Mucosa of stomach (tissue), 1 donor: ENCODE data around the gene UNC50.
A peak's percentile ranks its signal among the peaks of the same experiment; 100 is the strongest.
"Not testable (repeated sequence)": the region's sequence is repeated elsewhere in the genome, so short reads cannot be mapped to it uniquely, and the experiment has no call there.

ENCODE experiments used
- H3K27me3 ChIP-seq: one replicate; pipeline ENCODE4 v1.7.0; 2013; ENCODE audit warnings: mild to moderate bottlenecking, low read length; ENCODE audit not compliant: control insufficient read depth, insufficient read depth
- H3K36me3 ChIP-seq: one replicate; pipeline ENCODE4 v1.7.0; 2013; ENCODE audit warnings: low read length; ENCODE audit not compliant: control insufficient read depth, insufficient read depth
- H3K4me1 ChIP-seq: one replicate; pipeline ENCODE4 v1.7.0; 2013; ENCODE audit warnings: mild to moderate bottlenecking, low read length; ENCODE audit not compliant: control insufficient read depth, insufficient read depth
- H3K4me3 ChIP-seq: one replicate; pipeline ENCODE4 v1.7.0; 2013; ENCODE audit warnings: low read length
- H3K9ac ChIP-seq: one replicate; pipeline ENCODE4 v1.7.0; 2013; ENCODE audit warnings: mild to moderate bottlenecking, low read length, moderate library complexity
- H3K9me3 ChIP-seq: one replicate; pipeline ENCODE4 v1.7.0; 2013; ENCODE audit warnings: mild to moderate bottlenecking, low read length, moderate library complexity; ENCODE audit not compliant: control insufficient read depth
- donor health status: Pancreatic carcinoma.

UNC50 gene

DNA sequence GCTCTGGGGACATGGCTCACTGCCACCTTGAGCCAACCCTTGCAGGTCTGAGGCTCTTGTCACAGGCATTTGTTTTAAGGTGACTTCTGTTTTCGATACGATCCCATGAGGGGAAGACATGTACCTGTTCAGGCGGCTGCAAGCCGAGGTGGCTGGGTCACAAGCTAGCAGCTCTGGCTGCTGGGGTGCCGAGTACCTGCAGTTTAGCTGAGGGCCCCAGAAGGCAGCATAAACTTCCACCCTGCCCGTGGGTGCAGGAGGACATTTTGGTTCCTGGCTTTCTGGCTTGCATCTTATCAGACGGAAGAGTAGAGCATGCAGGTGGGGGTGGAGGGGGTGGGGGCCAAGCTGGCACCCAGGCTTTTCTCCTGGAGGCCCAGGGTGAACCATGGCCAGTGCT, 28.5 kb upstream of the UNC50 start:
- H3K9me3 ChIP-seq = no peaks in the 10 kb centered on the region
- H3K9ac ChIP-seq = no peak overlapping the region
- H3K4me1 ChIP-seq = peaks cover 16% of the 10 kb centered on the region
- no peak overlapping the region for H3K4me3 ChIP-seq
- no peaks in the 10 kb centered on the region for H3K36me3 ChIP-seq
- no peaks in the 10 kb centered on the region for H3K27me3 ChIP-seq

DNA sequence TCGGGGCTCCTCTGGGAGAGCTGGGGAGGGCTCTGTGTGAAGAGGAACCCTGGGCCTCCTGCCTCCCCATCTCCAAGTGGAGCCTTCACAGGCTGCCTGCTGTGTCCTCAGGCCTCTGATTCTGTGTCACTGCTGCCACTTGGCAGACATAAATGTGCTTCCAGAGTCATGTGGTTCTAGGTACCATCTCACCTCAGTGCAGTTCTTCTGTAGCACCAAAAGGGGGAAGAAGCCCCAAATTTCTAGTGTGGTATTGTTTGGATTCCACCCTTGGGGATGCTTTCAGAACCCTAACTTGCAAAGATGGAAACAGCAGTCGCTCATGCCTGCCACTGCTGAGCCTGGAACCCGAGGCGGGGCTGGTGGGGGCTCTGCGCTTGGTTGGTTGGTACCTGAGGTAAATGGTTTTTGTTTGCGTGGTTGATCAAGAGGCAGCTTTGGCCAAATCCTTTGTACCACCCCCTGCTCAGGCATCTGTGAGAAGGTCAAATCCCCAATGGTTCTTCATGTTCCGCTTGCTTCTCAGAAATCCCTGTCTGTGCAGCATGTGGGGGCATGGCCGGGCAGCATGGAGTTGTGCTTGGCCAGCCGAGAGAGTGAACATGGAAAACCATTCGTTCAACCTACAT, 27.6 kb upstream of the UNC50 start:
- Histone ChIP-seq H3K9ac (no peak overlapping the region), H3K36me3 (no peaks in the 10 kb centered on the region), H3K4me1 (peaks cover 21% of the 10 kb centered on the region), H3K9me3 (no peaks in the 10 kb centered on the region), H3K4me3 (no peak overlapping the region), H3K27me3 (no peaks in the 10 kb centered on the region)

DNA sequence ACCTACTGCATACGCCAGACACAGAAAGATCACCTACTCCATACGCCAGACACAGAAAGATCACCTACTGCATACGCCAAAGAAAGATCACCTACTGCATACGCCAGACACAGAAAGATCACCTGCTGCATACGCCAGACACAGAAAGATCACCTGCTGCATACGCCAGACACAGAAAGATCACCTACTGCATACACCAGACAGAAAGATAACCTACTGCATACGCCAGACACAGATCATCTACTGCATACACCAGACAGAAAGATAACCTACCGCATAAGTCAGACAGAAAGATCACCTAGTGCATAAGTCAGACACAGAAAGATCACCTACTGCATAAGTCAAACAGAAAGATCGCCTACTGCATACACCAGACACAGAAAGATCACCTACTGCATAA, 25.9 kb upstream of the UNC50 start:
- Histone ChIP-seq H3K36me3 (no peaks in the 10 kb centered on the region), H3K4me3 (no peak overlapping the region), H3K27me3 (no peaks in the 10 kb centered on the region), H3K9ac (no peak overlapping the region), H3K9me3 (no peaks in the 10 kb centered on the region), H3K4me1 (peaks cover 21% of the 10 kb centered on the region)

DNA sequence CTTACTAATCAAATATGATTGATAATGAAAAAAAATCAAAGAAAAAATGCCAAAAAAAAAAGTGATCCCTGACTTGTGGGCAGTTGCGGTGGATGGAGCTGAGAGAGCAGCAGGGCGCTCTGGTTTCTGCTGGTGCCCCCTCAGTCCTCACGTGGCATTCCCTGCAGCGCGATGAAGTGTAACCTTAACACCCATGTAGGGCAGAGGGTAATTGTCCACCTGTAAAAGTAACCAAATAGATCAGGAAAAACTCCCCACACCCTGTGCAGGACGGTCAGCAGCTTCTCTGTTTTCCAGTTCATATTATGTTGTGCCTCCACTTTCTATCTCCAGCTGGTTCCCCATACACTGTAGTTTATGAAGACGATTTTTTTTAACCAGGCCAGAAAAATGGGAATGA, 25.1 kb upstream of the UNC50 start:
- no peaks in the 10 kb centered on the region for H3K9me3 ChIP-seq
- H3K27me3 ChIP-seq = no peaks in the 10 kb centered on the region
- H3K4me3 ChIP-seq = no peak overlapping the region
- H3K9ac ChIP-seq = no peak overlapping the region
- H3K36me3 ChIP-seq = no peaks in the 10 kb centered on the region
- peaks cover 21% of the 10 kb centered on the region for H3K4me1 ChIP-seq

DNA sequence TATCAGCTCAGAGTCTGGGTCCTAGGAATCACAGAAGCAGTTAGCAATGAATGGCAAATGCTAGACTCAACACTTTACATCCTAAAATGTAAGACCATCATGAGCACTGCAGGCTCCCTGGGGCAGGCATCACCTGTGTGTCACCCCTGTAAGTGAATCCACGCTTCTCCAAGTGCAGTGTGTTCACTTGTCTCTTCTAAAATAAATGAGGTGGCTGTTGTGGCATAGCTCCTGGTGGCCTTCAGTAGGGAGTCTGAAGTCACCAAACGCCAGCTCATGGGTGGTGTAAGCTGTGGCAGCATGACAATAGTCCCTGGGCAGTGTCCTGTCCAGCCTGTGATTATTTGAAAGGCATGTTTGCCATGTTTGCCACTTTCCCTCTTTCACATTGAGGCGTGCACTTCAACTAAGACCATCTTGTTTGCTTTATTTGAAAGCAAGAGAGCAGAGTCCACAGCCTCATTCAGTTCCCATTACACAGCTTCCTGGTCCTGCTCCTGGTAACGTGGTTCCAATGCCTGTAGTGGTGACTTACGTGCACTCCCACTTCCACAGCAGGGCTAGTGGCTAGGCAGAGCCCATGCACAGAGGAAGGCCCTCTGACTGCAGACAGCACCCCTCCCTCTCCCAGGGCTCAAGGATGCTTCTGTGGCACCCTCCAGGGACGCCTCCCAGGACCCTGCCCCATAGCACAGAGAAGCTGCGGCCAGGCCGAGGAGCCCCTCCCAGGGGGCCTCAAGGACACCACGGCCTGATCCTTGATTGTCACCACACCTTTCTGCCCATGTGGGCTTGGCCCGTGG, 24.4 kb upstream of the UNC50 start:
- Histone ChIP-seq H3K9ac (peak overlapping the region; percentile 36), H3K27me3 (no peaks in the 10 kb centered on the region), H3K9me3 (no peaks in the 10 kb centered on the region), H3K4me3 (peak overlapping the region; percentile 4), H3K36me3 (no peaks in the 10 kb centered on the region), H3K4me1 (peaks cover 21% of the 10 kb centered on the region)

DNA sequence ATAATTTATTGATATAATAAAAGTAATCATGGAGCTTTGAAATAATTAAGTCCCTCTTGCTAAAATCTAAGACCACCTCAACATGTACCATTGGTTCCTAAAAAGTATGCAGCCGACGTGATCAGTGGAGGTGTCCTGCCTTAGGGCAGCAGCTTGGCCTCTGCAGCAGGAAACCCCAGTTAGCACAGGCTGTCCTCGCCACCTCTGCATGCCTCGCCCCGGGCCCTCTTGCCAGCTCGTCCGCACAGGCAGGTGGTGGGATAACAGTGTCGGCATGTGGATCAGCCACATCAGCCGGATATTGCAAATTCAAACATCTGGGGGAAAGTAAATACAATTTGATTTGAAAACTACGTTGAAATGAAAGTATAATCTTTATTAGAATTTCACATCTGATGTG, 23.0 kb upstream of the UNC50 start:
- Histone ChIP-seq H3K9ac (no peak overlapping the region), H3K27me3 (no peaks in the 10 kb centered on the region), H3K4me1 (peaks cover 21% of the 10 kb centered on the region), H3K36me3 (no peaks in the 10 kb centered on the region), H3K4me3 (no peak overlapping the region), H3K9me3 (no peaks in the 10 kb centered on the region)

DNA sequence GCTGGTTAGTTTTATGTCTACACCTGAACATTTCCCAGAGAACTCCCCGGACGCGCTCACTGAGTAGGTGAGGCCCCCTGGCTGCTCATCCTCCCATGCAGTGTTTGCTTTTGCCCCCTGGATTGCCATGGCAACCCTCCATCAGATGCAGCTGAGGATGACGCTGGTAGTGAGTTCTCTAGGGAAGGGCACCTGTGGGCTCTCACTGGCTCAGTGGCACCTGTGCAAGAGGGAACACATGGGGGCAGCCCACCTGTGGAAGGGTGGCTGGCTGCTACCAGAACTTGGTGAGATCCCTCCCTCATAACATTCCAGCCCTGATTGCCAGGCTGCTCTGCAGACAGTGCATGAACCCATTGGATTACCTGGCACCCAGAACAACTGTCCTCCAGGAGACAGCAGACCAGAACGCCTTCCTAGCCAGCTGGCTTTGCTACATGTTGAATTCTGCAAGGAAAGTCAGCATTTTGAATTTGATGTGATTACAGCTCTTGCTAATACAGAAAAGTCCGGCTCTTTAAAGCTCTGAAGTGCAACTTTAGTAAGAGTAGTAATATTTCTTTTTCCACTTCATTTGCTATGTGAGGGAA, 21.7 kb upstream of the UNC50 start:
- H3K9me3 ChIP-seq = no peaks in the 10 kb centered on the region
- peaks cover 21% of the 10 kb centered on the region for H3K4me1 ChIP-seq
- no peaks in the 10 kb centered on the region for H3K36me3 ChIP-seq
- H3K27me3 ChIP-seq = no peaks in the 10 kb centered on the region
- no peak overlapping the region for H3K9ac ChIP-seq
- no peak overlapping the region for H3K4me3 ChIP-seq

DNA sequence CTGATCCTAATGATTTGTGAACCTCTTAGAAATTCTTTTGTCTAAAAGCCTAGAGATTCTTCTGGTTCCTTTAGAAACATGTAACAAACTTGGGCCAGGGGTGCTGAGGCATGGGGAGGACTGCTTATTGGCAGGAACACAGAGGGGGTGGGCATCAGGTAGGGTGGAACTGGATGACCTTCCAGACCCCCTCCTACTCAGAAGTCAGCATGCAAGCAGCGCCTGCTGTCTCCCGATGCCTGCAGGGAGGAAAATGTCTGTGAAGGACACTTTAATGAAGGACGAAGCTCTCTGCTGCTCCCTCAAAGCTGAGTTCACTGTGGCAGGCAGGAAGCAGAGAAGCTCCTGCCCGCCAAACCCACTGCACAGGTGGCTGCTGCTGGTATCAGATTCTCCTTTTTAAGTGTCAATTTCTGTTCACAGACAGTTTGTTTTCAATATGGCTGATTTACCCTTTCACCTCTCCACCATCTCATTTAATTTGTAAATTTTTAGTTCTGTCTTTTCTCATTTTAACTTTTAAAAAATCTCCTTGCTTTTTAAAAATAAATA, 19.4 kb upstream of the UNC50 start:
- Histone ChIP-seq H3K36me3 (no peaks in the 10 kb centered on the region), H3K27me3 (no peaks in the 10 kb centered on the region), H3K9me3 (no peaks in the 10 kb centered on the region), H3K4me1 (peaks cover 13% of the 10 kb centered on the region), H3K4me3 (no peak overlapping the region), H3K9ac (no peak overlapping the region)

DNA sequence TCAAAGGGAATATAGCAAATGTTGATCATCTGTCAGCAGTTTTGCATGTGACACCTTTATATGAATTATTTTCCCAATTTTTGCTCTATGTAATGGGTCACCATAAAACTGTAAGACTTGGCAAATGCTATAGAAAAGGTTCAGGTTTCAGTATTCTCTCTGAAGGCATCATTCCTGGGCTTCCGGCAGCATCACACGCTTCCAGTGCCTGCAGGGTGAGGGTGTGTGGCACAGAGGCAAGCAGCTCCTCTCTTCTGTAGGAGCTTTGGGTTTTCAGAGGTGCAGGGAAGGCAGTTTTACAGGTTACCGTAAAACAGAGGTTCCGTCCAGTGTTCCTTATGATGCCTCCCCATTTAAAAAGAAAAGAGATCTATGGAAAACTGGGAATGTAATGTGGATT, 18.9 kb upstream of the UNC50 start:
- no peaks in the 10 kb centered on the region for H3K9me3 ChIP-seq
- no peaks in the 10 kb centered on the region for H3K27me3 ChIP-seq
- H3K9ac ChIP-seq = no peak overlapping the region
- no peaks in the 10 kb centered on the region for H3K36me3 ChIP-seq
- no peak overlapping the region for H3K4me3 ChIP-seq
- H3K4me1 ChIP-seq = peaks cover 9% of the 10 kb centered on the region

DNA sequence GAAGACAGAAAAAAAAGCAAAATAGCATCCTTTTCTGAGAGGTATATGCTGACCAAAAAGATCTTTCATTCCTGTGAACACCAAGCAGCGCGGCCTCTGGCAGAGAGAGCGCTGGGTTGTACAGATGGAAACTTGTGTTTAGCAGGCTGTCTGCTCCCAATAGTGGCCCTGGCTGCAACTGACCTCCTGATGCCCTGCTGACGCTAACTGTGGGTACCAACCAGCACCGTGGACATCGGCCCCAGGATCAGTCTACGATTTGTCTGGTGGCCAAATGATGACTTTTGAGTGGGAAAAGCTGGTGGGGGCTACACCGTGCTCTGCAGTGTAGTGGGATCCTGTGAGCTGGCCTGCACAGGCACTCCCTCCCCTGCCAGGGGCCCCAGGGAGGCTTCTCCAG, 15.8 kb upstream of the UNC50 start:
- H3K36me3 ChIP-seq = no peaks in the 10 kb centered on the region
- H3K27me3 ChIP-seq = no peaks in the 10 kb centered on the region
- no peaks in the 10 kb centered on the region for H3K4me1 ChIP-seq
- H3K4me3 ChIP-seq = no peak overlapping the region
- H3K9me3 ChIP-seq = no peaks in the 10 kb centered on the region
- H3K9ac ChIP-seq = no peak overlapping the region

DNA sequence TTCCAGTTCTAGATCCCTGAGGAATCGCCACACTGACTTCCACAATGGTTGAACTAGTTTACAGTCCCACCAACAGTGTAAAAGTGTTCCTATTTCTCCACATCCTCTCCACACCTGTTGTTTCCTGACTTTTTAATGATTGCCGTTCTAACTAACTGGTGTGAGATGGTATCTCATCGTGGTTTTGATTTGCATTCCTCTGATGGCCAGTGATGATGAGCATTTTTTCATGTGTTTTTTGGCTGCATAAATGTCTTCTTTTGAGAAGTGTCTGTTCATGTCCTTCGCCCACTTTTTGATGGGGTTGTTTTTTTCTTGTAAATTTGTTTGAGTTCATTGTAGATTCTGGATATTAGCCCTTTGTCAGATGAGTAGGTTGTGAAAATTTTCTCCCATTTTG, 13.7 kb upstream of the UNC50 start:
- not testable (repeated sequence) for H3K36me3 ChIP-seq, H3K4me1 ChIP-seq, H3K27me3 ChIP-seq, H3K4me3 ChIP-seq, H3K9me3 ChIP-seq, H3K9ac ChIP-seq

DNA sequence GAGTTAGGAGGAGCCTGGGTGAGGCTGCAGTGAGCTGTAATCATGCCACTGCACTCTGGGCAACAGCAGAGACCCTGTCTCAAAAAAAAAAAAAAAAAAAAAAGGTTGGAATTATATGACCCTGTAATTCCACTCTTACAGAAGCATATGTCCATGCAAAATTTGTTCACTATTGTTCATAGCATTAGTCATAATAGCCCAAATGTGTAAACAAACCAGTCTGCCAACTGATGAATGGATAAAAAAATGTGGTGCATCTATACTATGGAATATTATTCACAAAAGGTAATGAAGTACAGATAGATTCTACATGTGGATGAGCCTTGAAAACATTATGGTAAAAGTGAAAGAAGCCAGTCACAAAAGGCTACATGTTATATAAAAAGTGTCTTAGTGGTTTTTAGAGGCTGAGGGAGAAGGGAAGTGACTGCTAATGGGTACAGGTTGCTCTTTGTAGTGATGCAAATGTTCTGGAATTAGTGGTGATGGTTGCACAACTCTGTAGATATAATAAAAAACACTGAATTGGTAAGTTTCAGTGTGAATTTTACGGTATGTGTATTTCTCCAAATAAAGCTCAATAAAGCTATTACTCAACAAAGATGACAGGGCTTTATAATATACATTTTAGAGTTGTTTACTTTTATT, 9.5 kb upstream of the UNC50 start:
- H3K4me1 ChIP-seq = no peaks in the 10 kb centered on the region
- peaks cover 7% of the 10 kb centered on the region for H3K36me3 ChIP-seq
- H3K9me3 ChIP-seq = no peaks in the 10 kb centered on the region
- no peaks in the 10 kb centered on the region for H3K27me3 ChIP-seq
- H3K4me3 ChIP-seq = no peak overlapping the region
- H3K9ac ChIP-seq = no peak overlapping the region
